GM18505 (cell line): ENCODE results near the gene ABHD16B.

Experiments used
- ATAC-seq: cut with Tn5 transposase; IDR thresholded peaks from one replicate; pipeline ENCODE4 v1.9.1; 2021; ENCODE audit not compliant: unreplicated experiment
- POLR2A ChIP-seq: IDR thresholded peaks from 4 replicates; pipeline ENCODE4 v1.6.1; 2011; ENCODE audit warnings: borderline replicate concordance; ENCODE audit not compliant: insufficient read depth, insufficient read length; ENCODE audit errors: extremely low read depth

The ABHD16B gene

DNA sequence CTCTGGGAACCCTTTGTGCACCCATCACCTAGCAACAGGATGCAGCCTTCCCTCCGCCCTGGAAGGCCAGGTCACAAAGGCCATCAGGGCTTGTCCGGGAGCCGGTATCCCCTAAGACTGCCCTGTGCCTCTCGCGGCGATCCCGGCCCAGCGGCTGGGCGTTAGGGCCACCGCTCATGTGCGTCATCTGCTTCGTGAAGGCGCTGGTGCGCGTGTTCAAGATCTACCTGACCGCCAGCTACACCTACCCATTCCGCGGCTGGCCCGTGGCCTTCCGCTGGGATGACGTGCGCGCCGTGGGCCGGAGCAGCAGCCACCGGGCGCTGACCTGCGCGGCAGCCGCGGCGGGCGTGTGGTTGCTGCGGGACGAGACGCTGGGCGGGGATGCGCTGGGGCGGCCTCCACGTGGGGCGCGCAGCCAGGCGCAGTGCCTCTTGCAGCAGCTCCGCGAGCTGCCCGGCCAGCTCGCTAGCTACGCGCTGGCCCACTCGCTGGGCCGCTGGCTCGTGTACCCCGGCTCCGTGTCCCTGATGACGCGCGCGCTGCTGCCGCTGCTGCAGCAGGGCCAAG lies at the start of gene ABHD16B:
Gene ABHD16B (plus strand): TSS at position 134 of the 570 bp plus-strand sequence. CDS start 43 bp downstream, at position 177.
- ATAC-seq: no peak
- TF ChIP-seq POLR2A: no peak

DNA sequence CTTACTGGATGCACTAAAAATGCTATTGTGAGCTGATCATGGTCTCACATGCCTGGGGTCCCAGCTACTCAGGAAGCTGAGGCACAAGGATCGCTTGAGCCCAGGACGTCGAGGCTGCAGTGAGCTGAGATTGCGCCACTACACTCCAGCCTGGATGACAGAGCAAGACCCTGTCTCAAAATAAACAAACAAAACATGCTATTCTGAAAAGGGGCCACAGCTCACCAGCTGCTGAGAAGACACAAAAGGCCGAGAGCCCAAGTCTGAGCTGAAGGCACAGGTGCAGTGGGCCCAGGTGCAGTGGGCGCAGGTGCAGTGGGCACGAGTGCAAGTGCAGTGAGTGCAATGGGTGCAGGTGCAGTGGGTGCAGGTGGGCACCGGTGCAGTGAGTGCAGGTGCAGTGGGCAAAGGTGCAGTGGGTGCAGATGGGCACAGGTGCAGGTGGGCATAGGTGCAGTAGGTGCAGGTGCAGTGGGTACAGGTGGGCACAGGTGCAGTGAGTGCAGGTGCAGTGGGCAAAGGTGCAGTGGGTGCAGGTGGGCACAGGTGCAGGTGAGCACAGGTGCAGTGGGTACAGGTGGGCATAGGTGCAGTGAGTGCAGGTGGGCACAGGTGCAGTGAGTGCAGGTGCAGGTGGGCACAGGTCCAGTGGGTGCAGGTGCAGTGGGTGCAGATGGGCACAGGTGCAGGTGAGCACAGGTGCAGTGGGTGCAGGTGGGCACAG lies 46.2 kb upstream of the ABHD16B start:
- no peak for ATAC-seq
- TF ChIP-seq POLR2A: no peak

DNA sequence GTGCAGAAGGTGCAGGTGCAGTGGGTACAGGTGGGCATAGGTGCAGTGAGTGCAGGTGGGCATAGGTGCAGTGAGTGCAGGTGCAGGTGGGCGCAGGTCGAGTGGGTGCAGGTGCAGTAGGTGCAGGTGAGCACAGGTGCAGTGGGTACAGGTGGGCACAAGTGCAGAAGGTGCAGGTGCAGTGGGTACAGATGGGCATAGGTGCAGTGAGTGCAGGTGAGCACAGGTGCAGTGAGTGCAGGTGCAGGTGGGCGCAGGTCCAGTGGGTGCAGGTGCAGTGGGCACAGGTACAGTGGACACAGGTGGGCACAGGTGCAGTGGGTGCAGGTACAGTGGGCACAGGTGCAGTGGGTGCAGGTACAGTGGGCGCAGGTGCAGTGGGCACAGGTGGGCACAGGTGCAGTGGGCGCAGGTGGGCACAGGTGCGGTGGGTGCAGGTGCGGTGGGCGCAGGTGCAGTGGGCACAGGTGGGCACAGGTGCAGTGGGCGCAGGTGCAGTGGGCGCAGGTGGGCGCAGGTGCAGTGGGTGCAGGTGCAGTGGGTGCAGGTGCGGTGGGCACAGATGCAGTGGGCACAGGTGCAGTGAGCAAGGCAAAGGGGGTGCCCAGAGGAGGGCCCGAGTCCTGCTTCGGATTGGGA lies 45.6 kb upstream of the ABHD16B start:
- ATAC-seq: no peak
- no peak for TF ChIP-seq POLR2A

DNA sequence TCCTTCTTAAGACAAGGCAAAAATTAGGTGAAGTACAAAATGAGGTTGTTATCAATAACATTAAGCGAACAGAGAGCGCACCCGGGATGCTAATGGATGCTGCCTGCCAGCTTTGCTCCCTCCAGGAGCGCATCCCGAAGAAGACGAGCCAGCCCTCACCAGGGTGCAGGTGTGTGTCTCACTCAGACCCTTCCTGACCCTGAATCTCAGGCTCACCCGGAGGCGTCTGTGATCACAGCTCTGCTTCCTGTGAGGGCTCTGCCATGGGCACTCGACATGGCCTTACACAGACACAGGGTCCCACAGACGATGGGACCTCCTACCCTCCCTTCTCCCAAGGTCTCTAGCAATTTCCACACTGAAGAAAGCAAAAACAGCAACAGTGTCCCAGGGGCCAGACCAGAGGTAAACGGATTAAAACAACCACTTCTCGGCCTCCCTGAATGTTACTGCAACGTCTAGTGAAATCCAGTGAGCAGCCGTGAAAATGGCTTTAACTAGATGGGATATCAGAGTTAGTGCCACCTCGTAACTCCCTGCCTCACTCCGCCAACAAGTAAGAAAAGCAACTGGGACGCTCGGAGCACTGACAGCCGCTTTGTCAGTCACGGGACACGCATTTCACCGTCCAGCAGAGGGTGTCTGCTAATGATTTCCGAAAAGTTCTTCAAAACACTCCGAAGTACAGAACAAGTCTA lies 41.9 kb upstream of the ABHD16B start:
- TF ChIP-seq POLR2A: no peak
- no peak for ATAC-seq

DNA sequence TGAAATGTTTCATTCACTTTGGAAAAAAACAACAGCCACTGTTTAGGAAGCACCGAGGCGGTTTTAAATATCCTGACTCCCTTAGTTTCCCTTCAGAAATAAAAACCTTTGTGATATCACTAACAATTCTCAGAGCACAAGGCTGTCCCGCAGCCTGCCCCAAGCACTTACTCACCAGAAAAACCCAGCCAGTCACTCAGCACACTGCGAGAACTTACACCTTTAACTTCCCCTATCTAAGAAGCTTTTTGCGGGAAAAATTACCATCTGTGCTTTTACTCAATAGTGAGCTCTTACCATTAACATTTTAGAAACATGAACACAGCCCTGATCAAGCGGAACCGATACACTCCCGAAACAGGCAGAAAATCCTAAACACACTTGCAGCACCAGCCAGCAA lies 39.5 kb upstream of the ABHD16B start:
- TF ChIP-seq POLR2A: no peak
- ATAC-seq: no peak

DNA sequence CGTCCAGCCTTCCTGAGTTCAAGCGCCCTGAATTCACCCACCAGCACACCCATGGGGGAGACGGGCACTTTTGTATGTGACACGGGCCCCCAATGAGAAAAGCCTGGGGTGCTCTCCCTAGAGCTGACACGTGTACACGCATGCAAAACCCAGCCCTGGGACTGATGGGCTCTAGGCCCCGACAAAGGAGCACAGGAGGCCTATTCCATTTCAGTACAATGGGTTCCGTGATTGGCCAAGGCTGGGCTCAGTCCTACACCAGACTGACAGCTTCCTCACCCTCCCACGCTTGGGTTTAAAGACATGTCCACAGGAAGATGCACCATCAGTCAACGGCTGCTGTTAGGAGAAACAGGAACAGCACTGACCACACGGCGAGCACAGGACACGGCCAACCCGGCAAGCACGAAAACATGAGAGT lies 39.0 kb upstream of the ABHD16B start:
- ATAC-seq: no peak

DNA sequence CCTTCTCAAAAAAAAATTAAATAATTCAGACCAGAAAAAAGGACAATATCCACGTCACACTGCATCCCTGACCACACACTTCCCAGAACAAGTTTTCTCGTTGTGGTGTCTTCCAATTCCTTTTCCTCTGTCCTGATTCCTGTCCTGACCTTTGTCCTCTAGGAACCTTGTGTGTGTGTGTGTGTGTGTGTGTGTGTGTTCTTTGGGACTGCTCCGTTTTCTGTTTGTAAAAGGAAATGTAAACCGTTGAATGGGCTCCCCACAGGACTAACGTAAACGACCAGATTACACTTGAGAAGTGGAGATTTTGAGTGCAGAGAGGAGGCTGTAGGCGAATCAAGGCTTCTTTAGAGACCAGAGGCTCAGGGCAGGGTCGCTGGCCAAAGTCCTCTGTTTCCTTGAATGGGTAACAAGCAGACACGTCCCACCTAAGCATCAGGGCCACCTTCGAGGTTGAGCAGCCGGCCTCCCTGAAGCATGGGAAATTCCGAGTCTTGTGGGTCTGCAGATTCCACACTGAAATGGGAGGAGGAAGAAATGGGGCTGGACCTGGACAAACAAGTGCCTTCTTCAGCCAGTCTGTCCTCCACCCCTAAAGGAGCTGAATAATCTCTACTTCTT lies 37.5 kb upstream of the ABHD16B start:
- no peak for TF ChIP-seq POLR2A
- no peak for ATAC-seq

More for the DNA sequence above, 39.0 kb upstream of the ABHD16B start:
- TF ChIP-seq POLR2A: no peak

DNA sequence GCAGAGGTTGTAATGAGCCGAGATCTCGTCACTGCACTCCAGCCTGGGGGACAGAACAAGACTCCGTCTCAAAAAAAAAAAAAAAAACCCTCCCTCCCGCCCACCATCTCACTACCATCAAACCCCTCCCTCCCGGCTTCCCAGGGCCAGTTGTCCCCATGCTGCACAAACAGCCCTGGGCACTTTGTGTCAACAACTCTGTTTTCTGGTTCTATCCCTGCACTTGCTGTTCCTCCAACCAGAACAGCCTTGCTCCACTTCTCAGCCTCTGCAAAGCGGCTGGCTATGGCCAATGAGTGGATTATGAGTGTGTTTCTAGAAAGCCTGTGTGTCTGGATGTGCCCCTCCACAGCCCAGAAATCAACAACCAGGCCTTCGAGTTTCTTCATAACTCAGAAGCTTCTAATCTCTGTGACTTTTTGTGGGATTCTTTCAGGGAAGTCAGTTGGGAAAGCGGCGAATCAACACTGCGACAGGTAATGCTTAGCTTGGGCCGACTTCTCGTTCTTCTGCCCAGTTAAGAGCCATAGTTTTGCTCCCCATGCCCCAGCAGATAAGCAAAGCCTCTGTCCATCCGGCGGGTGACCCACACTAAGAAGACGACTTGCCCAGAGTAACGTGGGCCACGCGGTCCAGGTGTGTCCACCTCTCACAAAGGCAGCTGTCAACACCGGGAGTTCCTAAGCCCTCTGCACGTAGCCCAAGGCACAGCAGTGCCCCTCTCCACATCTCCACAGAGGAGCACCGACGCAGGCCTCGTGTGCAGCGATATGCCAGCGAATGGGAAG lies 35.8 kb upstream of the ABHD16B start:
- no peak for ATAC-seq
- TF ChIP-seq POLR2A: no peak

DNA sequence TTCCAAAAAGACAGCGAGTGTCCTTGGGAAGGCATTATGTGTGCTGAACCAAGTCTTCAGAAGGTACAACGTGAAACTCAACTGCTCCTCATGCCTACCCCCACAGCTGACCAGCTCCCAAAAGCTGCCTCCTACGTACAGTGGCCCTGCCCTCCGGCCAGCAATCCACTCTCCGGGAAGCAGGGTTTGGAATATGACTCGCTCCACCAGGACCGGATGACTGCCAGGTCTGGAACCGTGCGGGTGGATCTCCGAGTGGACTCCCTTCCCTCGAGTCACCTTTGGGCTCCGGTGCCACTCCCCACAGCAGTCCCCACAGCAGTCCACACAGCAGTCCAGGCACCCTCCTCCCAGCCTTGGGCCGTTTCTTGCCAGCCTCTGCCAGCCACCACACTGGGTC lies 34.5 kb upstream of the ABHD16B start:
- ATAC-seq: no peak
- no peak for TF ChIP-seq POLR2A

DNA sequence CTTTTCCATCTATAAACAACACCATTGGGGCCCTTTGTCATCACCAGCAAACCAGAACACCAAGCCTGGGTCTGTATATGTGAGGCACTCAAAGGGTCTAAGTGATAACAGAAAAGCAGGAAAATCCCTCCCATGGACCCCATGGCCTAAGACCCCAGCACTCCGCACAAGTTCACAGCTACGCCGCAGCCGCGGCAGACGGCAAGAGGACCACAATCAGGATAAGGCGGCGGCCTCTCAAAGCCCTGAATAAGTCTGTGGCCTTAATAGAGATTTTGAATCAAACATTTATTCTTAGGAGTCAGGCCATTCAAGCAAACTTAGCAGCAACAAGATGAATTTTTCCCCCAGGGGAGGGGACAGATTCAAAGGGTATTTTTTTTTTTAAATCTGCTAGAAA lies 33.2 kb upstream of the ABHD16B start:
- ATAC-seq: no peak
- TF ChIP-seq POLR2A: no peak

DNA sequence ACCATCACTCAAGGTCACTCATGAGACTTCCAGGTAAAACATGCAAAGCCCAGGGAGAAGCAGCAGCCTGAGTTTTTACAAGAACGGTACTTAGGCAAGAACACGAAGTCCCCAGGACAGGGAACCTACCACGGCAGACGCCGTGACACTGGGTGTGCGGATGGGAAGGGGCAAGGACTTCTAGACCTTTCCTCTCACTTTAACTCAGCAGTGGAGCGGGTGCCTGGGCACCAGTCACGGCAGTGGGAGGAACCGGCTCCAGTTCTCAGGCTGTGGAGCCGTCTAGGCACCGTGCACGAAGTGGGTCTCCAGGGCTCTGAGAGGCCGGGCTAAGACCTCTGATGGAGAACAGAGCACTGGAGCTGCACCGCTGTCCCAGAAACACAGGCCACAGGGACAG lies 32.8 kb upstream of the ABHD16B start:
- ATAC-seq: no peak
- no peak for TF ChIP-seq POLR2A

DNA sequence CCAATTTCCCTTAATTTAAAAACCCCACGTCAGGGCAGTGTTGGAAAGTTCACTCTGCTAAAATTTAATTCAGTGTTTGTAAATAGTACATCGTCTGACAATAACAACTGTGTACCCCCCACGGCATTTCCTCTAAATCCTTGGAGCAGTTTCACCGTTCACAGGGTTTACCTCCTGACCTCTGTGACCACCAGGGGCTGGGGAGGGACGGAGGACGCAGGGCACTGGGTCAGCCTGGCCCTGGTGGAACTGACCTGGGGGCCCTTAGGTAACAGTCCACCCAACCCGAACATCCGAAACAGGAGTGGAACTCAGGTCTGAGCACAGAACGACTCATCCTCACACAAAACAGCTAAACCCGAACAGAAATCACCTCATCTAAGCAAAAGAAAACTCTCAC lies 32.3 kb upstream of the ABHD16B start:
- no peak for TF ChIP-seq POLR2A
- ATAC-seq: no peak
